HEK293 (cell line): ENCODE measurements around the gene PHACTR1.

Experiments used
- AEBP2 ChIP-seq: fragments of 450-650 bp; formaldehyde crosslinking; IDR thresholded peaks from 2 replicates; pipeline ENCODE4 v1.5.1; 2016; ENCODE audit warnings: missing biosample characterization, missing genetic modification characterization, borderline replicate concordance
- IKZF3 ChIP-seq: fragments of 450-650 bp; IDR thresholded peaks from 2 replicates; pipeline ENCODE4 v1.5.0; 2018; ENCODE audit warnings: missing biosample characterization, mild to moderate bottlenecking, missing genetic modification characterization, moderate library complexity
- KLF9 ChIP-seq: fragments of 450-650 bp; formaldehyde crosslinking; IDR thresholded peaks from 2 replicates; pipeline ENCODE4 v1.5.1; 2016; ENCODE audit warnings: missing biosample characterization, missing genetic modification characterization, low read depth
- OSR2 ChIP-seq: fragments of 450-650 bp; formaldehyde crosslinking; IDR thresholded peaks from 2 replicates; pipeline ENCODE4 v1.5.1; 2016; ENCODE audit warnings: missing biosample characterization, missing genetic modification characterization
- PRDM4 ChIP-seq: fragments of 450-650 bp; formaldehyde crosslinking; IDR thresholded peaks from 2 replicates; pipeline ENCODE4 v1.5.1; 2017; ENCODE audit warnings: missing biosample characterization, missing genetic modification characterization
- PRDM6 ChIP-seq: fragments of 450-650 bp; formaldehyde crosslinking; IDR thresholded peaks from 2 replicates; pipeline ENCODE4 v1.5.1; 2017; ENCODE audit warnings: missing biosample characterization, missing genetic modification characterization
- SCRT2 ChIP-seq: fragments of 450-650 bp; formaldehyde crosslinking; IDR thresholded peaks from 2 replicates; pipeline ENCODE4 v1.5.1; 2016; ENCODE audit warnings: missing biosample characterization, missing genetic modification characterization
- YY2 ChIP-seq: fragments of 450-650 bp; formaldehyde crosslinking; IDR thresholded peaks from 2 replicates; pipeline ENCODE4 v1.5.1; 2016; ENCODE audit warnings: missing biosample characterization, missing genetic modification characterization
- ZBTB10 ChIP-seq: fragments of 450-650 bp; formaldehyde crosslinking; IDR thresholded peaks from 2 replicates; pipeline ENCODE4 v1.5.1; 2016; ENCODE audit warnings: missing biosample characterization, missing genetic modification characterization
- ZBTB6 ChIP-seq: fragments of 450-650 bp; formaldehyde crosslinking; IDR thresholded peaks from 2 replicates; pipeline ENCODE4 v1.5.1; 2017; ENCODE audit warnings: missing biosample characterization, missing genetic modification characterization
- ZNF239 ChIP-seq: fragments of 450-650 bp; formaldehyde crosslinking; IDR thresholded peaks from 2 replicates; pipeline ENCODE4 v1.5.1; 2016; ENCODE audit warnings: missing biosample characterization, missing genetic modification characterization
- ZNF280C ChIP-seq: fragments of 450-650 bp; formaldehyde crosslinking; IDR thresholded peaks from 2 replicates; pipeline ENCODE4 v1.5.1; 2016; ENCODE audit warnings: missing biosample characterization, missing genetic modification characterization
- ZNF311 ChIP-seq: fragments of 450-650 bp; formaldehyde crosslinking; IDR thresholded peaks from 2 replicates; pipeline ENCODE4 v1.5.1; 2017; ENCODE audit warnings: missing biosample characterization, missing genetic modification characterization, borderline replicate concordance
- ZNF426 ChIP-seq: fragments of 450-650 bp; formaldehyde crosslinking; IDR thresholded peaks from 2 replicates; pipeline ENCODE4 v1.5.1; 2017; ENCODE audit warnings: missing biosample characterization, missing genetic modification characterization, mild to moderate bottlenecking, inconsistent platforms, moderate library complexity
- ZNF514 ChIP-seq: fragments of 450-650 bp; formaldehyde crosslinking; IDR thresholded peaks from 2 replicates; pipeline ENCODE4 v1.5.1; 2016; ENCODE audit warnings: missing biosample characterization, missing genetic modification characterization
- ZNF529 ChIP-seq: fragments of 450-650 bp; formaldehyde crosslinking; IDR thresholded peaks from 2 replicates; pipeline ENCODE4 v1.5.1; 2017; ENCODE audit warnings: missing genetic modification characterization, missing biosample characterization; ENCODE audit not compliant: insufficient replicate concordance
- ZNF530 ChIP-seq: fragments of 450-650 bp; formaldehyde crosslinking; IDR thresholded peaks from 2 replicates; pipeline ENCODE4 v1.5.1; 2016; ENCODE audit warnings: low read depth, missing biosample characterization, missing genetic modification characterization
- ZNF558 ChIP-seq: fragments of 450-650 bp; formaldehyde crosslinking; IDR thresholded peaks from 2 replicates; pipeline ENCODE4 v1.5.1; 2016; ENCODE audit warnings: missing biosample characterization, missing genetic modification characterization
- ZNF585B ChIP-seq: fragments of 450-650 bp; formaldehyde crosslinking; IDR thresholded peaks from 2 replicates; pipeline ENCODE4 v1.5.1; 2016; ENCODE audit warnings: missing biosample characterization, missing genetic modification characterization
- ZNF600 ChIP-seq: fragments of 450-650 bp; formaldehyde crosslinking; IDR thresholded peaks from 2 replicates; pipeline ENCODE4 v1.5.1; 2016; ENCODE audit warnings: missing biosample characterization, missing genetic modification characterization
- ZNF610 ChIP-seq: fragments of 450-650 bp; formaldehyde crosslinking; IDR thresholded peaks from 2 replicates; pipeline ENCODE4 v1.5.1; 2016; ENCODE audit warnings: missing biosample characterization, missing genetic modification characterization, borderline replicate concordance
- ZNF629 ChIP-seq: fragments of 450-650 bp; formaldehyde crosslinking; IDR thresholded peaks from 2 replicates; pipeline ENCODE4 v1.5.1; 2017; ENCODE audit warnings: missing biosample characterization, missing genetic modification characterization
- ZNF660 ChIP-seq: fragments of 450-650 bp; IDR thresholded peaks from 2 replicates; pipeline ENCODE4 v1.5.1; 2018; ENCODE audit warnings: missing biosample characterization, mild to moderate bottlenecking, missing genetic modification characterization

PHACTR1 gene

GRCh38 chr6:13328076-13328874, 611.7 kb downstream of the PHACTR1 start, which contains the start of gene TBC1D7 (continued):
- TF ChIP-seq ZNF311 (tag by site-specific recombination), result no peak
- peak; percentile 43 for TF ChIP-seq ZNF660
- no peak for TF ChIP-seq ZBTB10
- no peak for TF ChIP-seq AEBP2 (tag by site-specific recombination)
- TF ChIP-seq ZNF239 (tag by site-specific recombination), result no peak
- no peak for TF ChIP-seq ZNF529 (tag by site-specific recombination)
- peak; percentile 47; the same call in 1 of the 2 replicates for TF ChIP-seq ZNF600 (tag by site-specific recombination)
- TF ChIP-seq ZBTB6 (tag by site-specific recombination), result no peak
- no peak for TF ChIP-seq ZNF610 (tag by site-specific recombination)
- no peak for TF ChIP-seq ZNF514
- TF ChIP-seq ZNF280C (tag by site-specific recombination), result no peak
- no peak for TF ChIP-seq ZNF558 (tag by site-specific recombination)
- TF ChIP-seq OSR2 (tag by site-specific recombination), result no peak
- TF ChIP-seq PRDM4 (tag by site-specific recombination), result 0 out of 2 replicates have a peak, but pooled peaks have one; percentile 25
- 0 out of 2 replicates have a peak, but pooled peaks have one; percentile 0 for TF ChIP-seq KLF9 (tag by site-specific recombination)
- no peak for TF ChIP-seq ZNF530 (tag by site-specific recombination)
- TF ChIP-seq ZNF629 (tag by site-specific recombination), result no peak; the same call in 1 of the 2 replicates
- TF ChIP-seq ZNF426 (tag by site-specific recombination), result no peak
- TF ChIP-seq IKZF3 (tag by site-specific recombination), result peak; percentile 35; the same call in 1 of the 2 replicates
- peak; percentile 28; the same call in 1 of the 2 replicates for TF ChIP-seq ZNF585B (tag by site-specific recombination)
- no peak for TF ChIP-seq PRDM6
- peak; percentile 69 for TF ChIP-seq SCRT2 (tag by site-specific recombination)
- TF ChIP-seq YY2, result no peak
- TF ChIP-seq, all 188 proteins: peak for 39
